H9 (cell line): ENCODE measurements around the gene TEX261. TPM values are rescaled to one million over a fixed set of nuclear protein-coding genes. Genes with fewer than 3 reads are reported as not detected.

Experiments
- DNase-seq: peaks from one replicate; pipeline ENCODE4 v3.0.0-alpha.2; 2017
- H2AFZ ChIP-seq: one replicate; pipeline ENCODE4 v1.6.1; 2013; ENCODE audit warnings: mild to moderate bottlenecking, low read length, control low read depth, moderate library complexity
- H2AK5ac ChIP-seq: 2 replicates; pipeline ENCODE4 v1.6.1; 2013; ENCODE audit warnings: low read length, control low read depth, mixed read lengths; ENCODE audit not compliant: insufficient read length
- H2BK120ac ChIP-seq: one replicate; pipeline ENCODE4 v1.6.1; 2013; ENCODE audit warnings: low read depth, mild to moderate bottlenecking, low read length, control low read depth, inconsistent platforms; ENCODE audit not compliant: poor library complexity, severe bottlenecking
- H2BK12ac ChIP-seq: 2 replicates; pipeline ENCODE4 v1.6.1; 2013; ENCODE audit warnings: low read length, control low read depth, mixed read lengths, low read depth; ENCODE audit not compliant: insufficient read length
- H2BK15ac ChIP-seq: 2 replicates; pipeline ENCODE4 v1.6.1; 2013; ENCODE audit warnings: low read depth, low read length, control low read depth
- H2BK20ac ChIP-seq: one replicate; pipeline ENCODE4 v1.6.1; 2013; ENCODE audit warnings: low read depth, mild to moderate bottlenecking, low read length, control low read depth, inconsistent platforms; ENCODE audit not compliant: poor library complexity, severe bottlenecking
- H2BK5ac ChIP-seq: 2 replicates; pipeline ENCODE4 v1.6.1; 2013; ENCODE audit warnings: low read length, control low read depth, mixed read lengths; ENCODE audit not compliant: insufficient read length
- H3K14ac ChIP-seq: 2 replicates; pipeline ENCODE4 v1.6.1; 2013; ENCODE audit warnings: low read length, control low read depth; ENCODE audit not compliant: insufficient read depth
- H3K18ac ChIP-seq: 2 replicates; pipeline ENCODE4 v1.6.1; 2013; ENCODE audit warnings: low read depth, mild to moderate bottlenecking, mixed read lengths, low read length, control low read depth; ENCODE audit not compliant: insufficient read length
- H3K23ac ChIP-seq: 2 replicates; pipeline ENCODE4 v1.6.1; 2013; ENCODE audit warnings: low read length, control low read depth, mixed read lengths, low read depth; ENCODE audit not compliant: insufficient read length
- H3K23me2 ChIP-seq: 2 replicates; pipeline ENCODE4 v1.6.1; 2013; ENCODE audit warnings: low read depth, mild to moderate bottlenecking, mixed read lengths, low read length, control low read depth; ENCODE audit not compliant: insufficient read length, poor library complexity, severe bottlenecking
- H3K27ac ChIP-seq: 2 replicates; pipeline ENCODE4 v1.5.1; 2013; ENCODE audit warnings: low read length, control low read depth, mixed read lengths, low read depth; ENCODE audit not compliant: insufficient read length
- H3K27me3 ChIP-seq: 2 replicates; pipeline ENCODE4 v1.6.1; 2013; ENCODE audit warnings: low read length, control low read depth, inconsistent platforms; ENCODE audit not compliant: insufficient read depth
- H3K4ac ChIP-seq: 2 replicates; pipeline ENCODE4 v1.6.1; 2013; ENCODE audit warnings: low read depth, mild to moderate bottlenecking, control low read depth, inconsistent platforms, low read length, moderate library complexity
- H3K4me1 ChIP-seq: 2 replicates; pipeline ENCODE4 v1.6.1; 2013; ENCODE audit warnings: low read length, control low read depth, inconsistent platforms; ENCODE audit not compliant: insufficient read depth
- H3K4me2 ChIP-seq: 2 replicates; pipeline ENCODE4 v1.6.1; 2013; ENCODE audit warnings: low read length, control low read depth, mixed read lengths; ENCODE audit not compliant: insufficient read length, insufficient read depth
- H3K56ac ChIP-seq: 2 replicates; pipeline ENCODE4 v1.6.1; 2013; ENCODE audit warnings: low read depth, mild to moderate bottlenecking, mixed read lengths, low read length, control low read depth; ENCODE audit not compliant: insufficient read length
- H3K79me1 ChIP-seq: 2 replicates; pipeline ENCODE4 v1.6.1; 2013; ENCODE audit warnings: low read depth, mild to moderate bottlenecking, moderate library complexity, low read length, control low read depth, inconsistent platforms; ENCODE audit not compliant: insufficient read depth, poor library complexity, severe bottlenecking
- H3K79me2 ChIP-seq: 2 replicates; pipeline ENCODE4 v1.6.1; 2013; ENCODE audit warnings: low read length, control low read depth, inconsistent platforms; ENCODE audit not compliant: insufficient read depth
- H3K9ac ChIP-seq: 2 replicates; pipeline ENCODE4 v1.6.1; 2013; ENCODE audit warnings: low read length, control low read depth, mixed read lengths; ENCODE audit not compliant: insufficient read length; ENCODE audit errors: extremely low read depth
- H3K9me3 ChIP-seq: one replicate; pipeline ENCODE4 v1.6.1; 2013; ENCODE audit warnings: low read depth, low read length, inconsistent platforms; ENCODE audit not compliant: control insufficient read depth
- H3T11ph ChIP-seq: one replicate; pipeline ENCODE4 v1.6.1; 2013; ENCODE audit warnings: mild to moderate bottlenecking, low read length, control low read depth, inconsistent platforms
- H4K20me1 ChIP-seq: one replicate; pipeline ENCODE4 v1.6.1; 2013; ENCODE audit not compliant: control insufficient read depth, insufficient read length, insufficient read depth
- H4K5ac ChIP-seq: 2 replicates; pipeline ENCODE4 v1.6.1; 2013; ENCODE audit warnings: low read depth, mild to moderate bottlenecking, mixed read lengths, low read length, control low read depth; ENCODE audit not compliant: insufficient read length
- H4K8ac ChIP-seq: replicated peaks from 2 replicates; pipeline ENCODE4 v1.6.1; 2013; ENCODE audit warnings: low read length, control low read depth, mixed read lengths, low read depth; ENCODE audit not compliant: insufficient read length
- H4K91ac ChIP-seq: 2 replicates; pipeline ENCODE4 v1.6.1; 2013; ENCODE audit warnings: low read depth, mild to moderate bottlenecking, moderate library complexity, mixed read lengths, low read length, control low read depth; ENCODE audit not compliant: insufficient read length
- H3K27ac Mint-ChIP-seq, 3 experiments: 2 replicates in 2 of 3; 3 replicates in 1 of 3; pipeline ENCODE4 v1.8.0; 2020 to 2021; ENCODE audit warnings: mixed read lengths in 3 of 3, mild to moderate bottlenecking in 1 of 3, moderate library complexity in 1 of 3
- H3K27me3 Mint-ChIP-seq: 2 replicates; pipeline ENCODE4 v1.8.0; 2021; ENCODE audit warnings: low read depth, mild to moderate bottlenecking, moderate library complexity, mixed read lengths
- H3K36me3 Mint-ChIP-seq, 3 experiments: 2 replicates in 2 of 3; 3 replicates in 1 of 3; pipeline ENCODE4 v1.8.0; 2020 to 2021; ENCODE audit warnings: low read depth in 3 of 3, mixed read lengths in 3 of 3; ENCODE audit not compliant: insufficient read depth in 1 of 3
- H3K4me1 Mint-ChIP-seq, 2 experiments: 2 replicates each; pipeline ENCODE4 v1.8.0; 2020; ENCODE audit warnings: mixed read lengths in 2 of 2
- H3K4me3 Mint-ChIP-seq, 2 experiments: 2 replicates in 1 of 2; 3 replicates in 1 of 2; pipeline ENCODE4 v1.8.0; 2020 to 2021; ENCODE audit warnings: mild to moderate bottlenecking in 2 of 2, mixed read lengths in 2 of 2, moderate library complexity in 1 of 2
- H3K9me3 Mint-ChIP-seq, 2 experiments: 2 replicates in 1 of 2; 3 replicates in 1 of 2; pipeline ENCODE4 v1.8.0; 2020; ENCODE audit warnings: mild to moderate bottlenecking in 2 of 2, mixed read lengths in 2 of 2, moderate library complexity in 1 of 2
- CTCF ChIP-seq: fragments of 200-600 bp; sonication (generic); conservative IDR thresholded peaks from 3 replicates; pipeline ENCODE4 v1.8.0; 2021; ENCODE audit warnings: antibody characterized with exemption, mild to moderate bottlenecking
- WGBS: extraction: QIAGEN DNeasy Blood & Tissue Kit; methylation state at CpG from one replicate; pipeline ENCODE4 v1.1.7; 2013; ENCODE audit warnings: missing lambda C conversion rate, low lambda C conversion rate, mixed read lengths; ENCODE audit not compliant: insufficient read length; ENCODE audit errors: extremely low coverage; 5-methylcytosine and 5-hydroxymethylcytosine counted together
- total RNA-seq: library from RNA; stranded (reverse); gene quantifications from 2 replicates; pipeline ENCODE4 v1.2.1, GENCODE V29; 2021

TEX261 gene
- total RNA-seq, 1 experiment from 2014 or later, result 19.2 TPM

- Mint-ChIP-seq H3K4me3 (no peak overlapping the region), H3K36me3 (no peaks in the 10 kb centered on the region; a peak in 2 of 7 replicates), H3K9me3 (no peaks in the 10 kb centered on the region; a peak in 2 of 5 replicates), H3K27ac (peak overlapping the region in 1 of 3 experiments; percentile 16; a peak in 1 of 7 replicates), H3K4me1 (peaks cover 45 to 66% of the 10 kb centered on the region in 2 experiments), H3K27me3 (peaks cover 79% of the 10 kb centered on the region)
- Histone ChIP-seq H4K5ac (no peak overlapping the region), H2BK120ac (no peak overlapping the region), H3K14ac (no peak overlapping the region), H2AFZ (no peak overlapping the region), H3K18ac (no peak overlapping the region), H2BK12ac (no peak overlapping the region), H3K4me1 (peaks cover 9% of the 10 kb centered on the region; the same call in 1 of the 2 replicates), H3K23ac (no peak overlapping the region), H3T11ph (no peak overlapping the region), H3K56ac (no peak overlapping the region), H3K79me1 (no peaks in the 10 kb centered on the region), H2BK15ac (no peak overlapping the region), H4K20me1 (no peaks in the 10 kb centered on the region), H4K8ac (no peak overlapping the region), H3K9me3 (no peaks in the 10 kb centered on the region), H3K4ac (no peak overlapping the region), H3K27me3 (peaks cover 9% of the 10 kb centered on the region; the same call in 1 of the 2 replicates), H3K79me2 (no peaks in the 10 kb centered on the region), H3K23me2 (peaks cover 4% of the 10 kb centered on the region), H3K9ac (no peak overlapping the region), H4K91ac (no peak overlapping the region), H3K27ac (no peak overlapping the region), H3K4me2 (no peak overlapping the region), H2BK20ac (no peak overlapping the region), H2AK5ac (no peak overlapping the region), H2BK5ac (no peak overlapping the region)
- no CpG with 5 or more reads among the region's 10 CpGs for WGBS
- TF ChIP-seq CTCF, result no peak
- peak; percentile 26 for DNase-seq
These were observed 54.7 kb downstream of the TEX261 start for GRCh38 chr2:70939839-70940580.
